ENCODE measurements around the gene PSTPIP2. TPM values are rescaled to one million over a fixed set of nuclear protein-coding genes. Genes with fewer than 3 reads are reported as not detected.

Gene PSTPIP2
- total and polyA plus RNA-seq, 2 of the 13 experiments (the other 11 are each of a cell fraction or from before 2014, with no cell fraction given), result 0.25 to 0.27 TPM

GRCh38 chr18:46097801-46098615 lies 25.9 kb upstream of the PSTPIP2 start, which contains the start of gene ATP5F1A (continued):
- 0 out of 2 replicates have a peak, but pooled peaks have one; percentile 93 for TF ChIP-seq FOXO4 (CRISPR knock-in tag; conservative IDR thresholded peaks at IDR 0.05)
- TF ChIP-seq CREM (IDR thresholded peaks at IDR 0.05), result 0 out of 2 replicates have a peak, but pooled peaks have one; percentile 38
- no peak for TF ChIP-seq CREM (CRISPR knock-in tag; IDR thresholded peaks at IDR 0.05)
- TF ChIP-seq SP1 (IDR thresholded peaks at IDR 0.05), result no peak
- peak; percentile 27; the same call in 1 of the 2 replicates for TF ChIP-seq SP1 (CRISPR knock-in tag; IDR thresholded peaks at IDR 0.05)
- TF ChIP-seq ARHGAP35 (CRISPR knock-in tag; IDR thresholded peaks at IDR 0.05; ENCODE audit: borderline replicate concordance), result no peak
- TF ChIP-seq CERS6 (CRISPR knock-in tag; IDR thresholded peaks at IDR 0.05), result no peak
- no peak for TF ChIP-seq U2AF2 (IDR thresholded peaks at IDR 0.05; ENCODE audit: low read depth, low read length)
- 0 out of 2 replicates have a peak, but pooled peaks have one; percentile 34 for TF ChIP-seq HNF1B (CRISPR knock-in tag; IDR thresholded peaks at IDR 0.05)
- no peak for TF ChIP-seq ZMAT5 (CRISPR knock-in tag; IDR thresholded peaks at IDR 0.05; ENCODE audit: borderline replicate concordance, low read depth)
- no peak for TF ChIP-seq RELA (CRISPR knock-in tag; IDR thresholded peaks at IDR 0.05)
- TF ChIP-seq EZH2 (conservative IDR thresholded peaks at IDR 0.05; ENCODE audit: low read depth, low read length), result no peak
- TF ChIP-seq KDM5A (IDR thresholded peaks at IDR 0.05; ENCODE audit: borderline replicate concordance, low read length), result peak; percentile 87
- no peak for TF ChIP-seq SIX4 (CRISPR knock-in tag; IDR thresholded peaks at IDR 0.05)
- peak; percentile 55; the same call in 1 of the 2 replicates for TF ChIP-seq FOXP4 (CRISPR knock-in tag; IDR thresholded peaks at IDR 0.05)
- 0 out of 2 replicates have a peak, but pooled peaks have one; percentile 42 for TF ChIP-seq EHMT2 (IDR thresholded peaks at IDR 0.05; ENCODE audit: borderline replicate concordance, low read depth, low read length)
- TF ChIP-seq ZNF337 (CRISPR knock-in tag; IDR thresholded peaks at IDR 0.05; ENCODE audit: borderline replicate concordance, low read depth), result peak; percentile 78; the same call in 1 of the 2 replicates
- 0 out of 2 replicates have a peak, but pooled peaks have one; percentile 65 for TF ChIP-seq ZNF605 (CRISPR knock-in tag; IDR thresholded peaks at IDR 0.05)
- no peak for TF ChIP-seq ZNF136 (CRISPR knock-in tag; IDR thresholded peaks at IDR 0.05; ENCODE audit: low read depth)
- no peak for TF ChIP-seq NONO (IDR thresholded peaks at IDR 0.05)
- TF ChIP-seq NONO (CRISPR knock-in tag; conservative IDR thresholded peaks at IDR 0.05), result peak; percentile 87
- no peak for TF ChIP-seq ZSCAN29 (CRISPR knock-in tag; conservative IDR thresholded peaks at IDR 0.05)
- no peak; the same call in 1 of the 2 replicates for TF ChIP-seq ZNF264 (CRISPR knock-in tag; IDR thresholded peaks at IDR 0.05)
- no peak for TF ChIP-seq THYN1 (CRISPR knock-in tag; IDR thresholded peaks at IDR 0.05; ENCODE audit: borderline replicate concordance, low read depth)

Measured in HepG2 (cell line).